AG08396 (cell line): ENCODE data around the gene SPTB.
"Not testable (repeated sequence)": the region's sequence is repeated elsewhere in the genome, so short reads cannot be mapped to it uniquely, and the experiment has no call there.

Source experiments
- DNase-seq: peaks from one replicate; pipeline ENCODE4 v3.0.0; 2012; ENCODE audit warnings: low spot score, mixed read lengths

The SPTB gene

GRCh38 chr14:64879635-64880220 is at the start of gene SPTB:
Gene SPTB (minus strand): TSS chr14:64879907. CDS start chr14:64823094, 56,813 bp downstream.
- no peak for DNase-seq

- no peak for DNase-seq
These were observed 49.3 kb upstream of the SPTB start for GRCh38 chr14:64929014-64929359.

GRCh38 chr14:64928239-64929013 is 48.7 kb upstream of the SPTB start:
- DNase-seq, result no peak

GRCh38 chr14:64927031-64927430 is 47.3 kb upstream of the SPTB start:
- DNase-seq, result no peak

GRCh38 chr14:64926398-64926995 is 46.8 kb upstream of the SPTB start:
- DNase-seq, result no peak

GRCh38 chr14:64923015-64923414 is 43.3 kb upstream of the SPTB start:
- no peak for DNase-seq

- DNase-seq, result no peak
These were observed 40.8 kb upstream of the SPTB start for GRCh38 chr14:64920465-64920864.

GRCh38 chr14:64919618-64920017 is 39.9 kb upstream of the SPTB start:
- no peak for DNase-seq

- no peak for DNase-seq
These were observed 39.5 kb upstream of the SPTB start for GRCh38 chr14:64919215-64919614.

- no peak for DNase-seq
These were observed 38.5 kb upstream of the SPTB start for GRCh38 chr14:64918216-64918615.

GRCh38 chr14:64915797-64916196 is 36.1 kb upstream of the SPTB start:
- DNase-seq, result no peak

GRCh38 chr14:64915029-64915424 is 35.3 kb upstream of the SPTB start:
- DNase-seq, result no peak

- peak; percentile 95 for DNase-seq
These were observed 34.7 kb upstream of the SPTB start, which contains the start of gene CHURC1 for GRCh38 chr14:64914237-64915028. Gene CHURC1 (plus strand): TSS chr14:64914455. CDS start chr14:64914496, 41 bp downstream.

GRCh38 chr14:64913477-64913876 is 33.8 kb upstream of the SPTB start:
- not testable (repeated sequence) for DNase-seq

- no peak for DNase-seq
These were observed 32.6 kb upstream of the SPTB start for GRCh38 chr14:64912261-64912660.

- peak; percentile 15 for DNase-seq
These were observed 31.3 kb upstream of the SPTB start for GRCh38 chr14:64910847-64911495.

GRCh38 chr14:64906022-64906421 is 26.3 kb upstream of the SPTB start:
- no peak for DNase-seq

- DNase-seq, result no peak
These were observed 20.3 kb upstream of the SPTB start for GRCh38 chr14:64899958-64900357.

GRCh38 chr14:64891839-64892375 is 12.2 kb upstream of the SPTB start:
- peak; percentile 36 for DNase-seq

- no peak for DNase-seq
These were observed 11.6 kb upstream of the SPTB start for GRCh38 chr14:64891173-64891838.

- DNase-seq, result no peak
These were observed 9.6 kb upstream of the SPTB start for GRCh38 chr14:64889352-64889751.
